GM18907 (cell line): ENCODE measurements around the gene CTAGE15.
A peak's percentile ranks its signal among the peaks of the same experiment; 100 is the strongest.
"Not testable (repeated sequence)": the region's sequence is repeated elsewhere in the genome, so short reads cannot be mapped to it uniquely, and the experiment has no call there.

ENCODE experiments used
- ATAC-seq: cut with Tn5 transposase; IDR thresholded peaks from one replicate; pipeline ENCODE4 v1.9.1; 2021; ENCODE audit warnings: mild to moderate bottlenecking, moderate library complexity; ENCODE audit not compliant: unreplicated experiment

CTAGE15 gene

GRCh38 chr7:143571501-143571900 is at the start of gene CTAGE15:
CTAGE15 (plus strand) TSS chr7:143571801; CDS start chr7:143571818, 17 bp downstream.
- not testable (repeated sequence) for ATAC-seq

- ATAC-seq, result not testable (repeated sequence)
These were observed 49.2 kb upstream of the CTAGE15 start for GRCh38 chr7:143522309-143522916.

DNA sequence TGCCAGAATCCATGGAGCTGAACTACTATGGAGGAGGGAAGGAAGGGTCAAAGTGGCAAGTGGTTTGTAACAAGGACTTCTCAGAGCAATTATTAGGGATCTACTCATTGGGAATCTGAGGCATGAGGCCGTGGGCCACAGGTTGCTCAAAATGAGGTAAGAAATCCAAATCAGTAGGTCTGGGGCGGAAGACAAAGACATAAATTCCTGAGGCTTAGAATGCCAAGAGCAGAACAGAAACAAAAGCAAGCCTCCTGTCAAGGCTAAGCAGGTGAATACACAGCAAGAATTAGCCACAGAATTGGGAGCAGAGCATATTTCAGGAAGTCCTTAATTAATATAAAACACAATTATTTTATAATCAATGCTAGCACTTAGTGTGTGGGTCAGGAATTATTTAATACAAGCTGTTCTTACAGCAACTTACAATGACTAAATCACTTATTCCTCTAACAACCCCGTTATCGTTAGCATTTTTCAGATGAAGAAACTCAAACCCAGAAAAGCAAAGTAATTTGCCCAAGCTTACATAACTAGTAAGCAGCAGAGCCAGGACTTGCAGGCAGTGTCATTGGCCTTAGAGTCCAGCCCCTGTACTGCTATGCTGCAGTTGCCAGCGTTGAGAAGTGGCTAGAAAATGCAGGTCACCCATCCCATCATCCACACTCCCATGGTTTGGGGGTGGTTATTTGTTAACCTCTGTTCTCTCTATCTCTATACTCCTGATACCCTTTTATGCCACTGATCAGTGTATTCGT is 40.3 kb upstream of the CTAGE15 start:
- ATAC-seq, result not testable (repeated sequence)

DNA sequence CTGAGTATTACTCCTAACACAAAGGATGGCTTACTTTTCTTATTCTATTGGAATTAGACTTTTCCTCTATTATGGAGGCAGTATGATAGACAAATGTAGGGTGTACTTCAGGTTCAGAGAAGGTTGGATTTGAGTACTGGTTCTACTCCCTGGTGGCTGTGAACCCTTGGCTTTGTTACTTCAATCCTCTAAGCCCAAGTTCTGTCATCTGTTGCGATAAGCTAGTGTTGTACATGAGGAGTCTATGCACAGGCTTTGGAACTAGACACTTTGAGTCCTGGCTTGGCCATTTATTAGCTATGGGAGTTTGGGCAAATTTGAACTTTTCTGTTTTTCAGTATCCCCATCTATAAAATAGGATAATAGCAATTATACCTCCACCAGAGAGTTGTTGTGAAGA is 39.7 kb upstream of the CTAGE15 start:
- ATAC-seq, result not testable (repeated sequence)

DNA sequence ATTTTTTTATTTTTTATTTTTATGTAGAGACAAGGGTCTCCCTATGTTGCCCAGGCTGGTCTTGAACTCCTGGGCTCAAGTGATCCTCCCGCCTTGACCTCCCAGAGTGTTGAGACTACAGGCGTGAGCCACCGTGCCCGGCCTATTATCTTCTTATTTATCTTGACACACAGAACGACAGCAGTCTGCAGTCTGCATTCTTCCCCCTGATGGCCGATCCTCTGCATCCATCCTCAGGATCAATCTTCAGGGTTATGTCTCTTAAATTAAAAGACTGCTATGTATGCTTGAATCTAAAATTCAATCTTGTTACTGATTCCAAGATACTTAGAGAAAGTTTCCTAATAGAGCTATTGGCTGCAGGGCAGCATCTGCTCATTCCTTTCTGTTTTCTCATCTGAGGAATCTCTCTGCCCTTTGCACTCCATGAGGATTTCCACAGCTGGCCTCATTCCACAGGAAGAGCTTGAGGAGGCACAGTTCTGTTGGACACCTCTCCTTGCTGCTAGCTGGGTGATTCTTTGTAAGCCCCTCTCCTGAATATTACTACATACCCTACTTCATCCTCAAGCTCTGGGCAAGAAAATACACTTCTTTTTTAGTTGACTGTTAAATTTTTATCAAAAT is 38.3 kb upstream of the CTAGE15 start:
- not testable (repeated sequence) for ATAC-seq

DNA sequence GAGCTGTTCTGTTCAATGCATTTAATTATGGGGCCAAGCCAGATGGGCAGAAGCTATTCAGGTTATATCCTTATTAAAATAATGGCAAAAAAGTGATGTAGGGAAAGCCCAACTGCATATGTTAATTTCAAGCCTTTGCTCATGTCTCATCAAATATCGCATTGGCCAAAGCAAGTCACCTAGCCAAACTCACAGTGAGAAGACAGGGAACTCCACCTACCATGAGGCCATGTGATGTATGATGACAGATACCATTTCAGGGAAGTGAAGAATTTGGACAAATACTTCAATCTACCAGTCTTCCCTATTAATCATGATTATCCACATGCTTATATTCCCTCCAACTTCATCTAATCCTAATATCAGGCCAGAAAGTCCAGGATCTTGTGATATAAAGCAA is 35.2 kb upstream of the CTAGE15 start:
- not testable (repeated sequence) for ATAC-seq

DNA sequence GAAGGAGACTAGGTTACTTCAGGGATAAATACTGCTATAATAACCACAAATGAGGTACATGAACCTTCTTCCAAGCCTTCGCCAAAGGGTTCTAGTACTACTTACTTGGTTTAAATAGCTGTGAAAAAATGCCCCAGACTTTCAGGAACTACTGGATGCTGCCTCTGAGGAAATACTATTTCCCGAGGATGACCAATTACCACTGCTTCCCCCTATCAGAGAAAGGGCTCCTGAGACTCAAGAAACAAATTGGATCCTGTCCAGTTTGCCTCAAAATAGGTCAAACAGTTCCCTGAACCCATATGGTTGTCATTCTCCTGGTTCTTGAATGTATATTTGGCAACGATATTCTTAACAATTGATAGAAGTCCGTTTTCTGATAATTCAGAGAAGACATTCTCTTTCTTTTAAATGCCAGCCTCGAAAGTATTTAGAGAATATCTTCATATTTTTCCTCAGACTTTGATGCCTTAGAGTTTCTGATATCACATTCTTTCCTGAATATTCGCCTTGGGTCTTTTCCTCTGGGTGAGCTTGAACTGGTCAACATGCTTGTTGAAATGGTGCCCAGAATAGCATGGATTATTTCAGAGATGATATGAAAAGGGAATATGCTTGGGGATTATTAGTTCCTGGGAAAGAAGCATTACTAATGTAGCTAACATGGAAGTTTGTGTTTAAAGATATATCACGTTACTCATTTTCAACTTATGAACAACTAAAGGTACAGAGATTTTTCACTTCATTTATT is 28.1 kb upstream of the CTAGE15 start:
- ATAC-seq, result not testable (repeated sequence)

GRCh38 chr7:143555968-143556367 is 15.6 kb upstream of the CTAGE15 start:
- ATAC-seq, result not testable (repeated sequence)

- ATAC-seq, result peak; percentile 67
These were observed 8.3 kb upstream of the CTAGE15 start for GRCh38 chr7:143563306-143563705.

DNA sequence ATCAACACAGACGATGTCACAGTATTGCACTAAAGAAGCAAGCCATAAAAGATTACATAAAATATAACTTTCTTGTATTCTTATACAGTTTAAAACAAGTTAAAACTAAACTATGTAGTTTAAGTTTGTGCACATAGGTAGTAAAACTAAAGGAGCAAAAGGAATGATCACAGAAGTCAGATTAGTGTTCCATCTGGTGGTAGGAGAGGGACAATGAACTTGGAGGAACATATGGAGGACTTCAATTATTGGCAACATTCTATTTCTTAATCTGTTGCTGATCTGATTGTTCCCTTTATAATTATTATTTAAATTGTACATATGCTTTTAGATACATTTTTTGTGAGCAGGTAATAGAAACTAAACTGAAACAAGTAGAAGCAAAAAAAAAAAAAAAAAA is 5.6 kb upstream of the CTAGE15 start:
- ATAC-seq, result not testable (repeated sequence)

DNA sequence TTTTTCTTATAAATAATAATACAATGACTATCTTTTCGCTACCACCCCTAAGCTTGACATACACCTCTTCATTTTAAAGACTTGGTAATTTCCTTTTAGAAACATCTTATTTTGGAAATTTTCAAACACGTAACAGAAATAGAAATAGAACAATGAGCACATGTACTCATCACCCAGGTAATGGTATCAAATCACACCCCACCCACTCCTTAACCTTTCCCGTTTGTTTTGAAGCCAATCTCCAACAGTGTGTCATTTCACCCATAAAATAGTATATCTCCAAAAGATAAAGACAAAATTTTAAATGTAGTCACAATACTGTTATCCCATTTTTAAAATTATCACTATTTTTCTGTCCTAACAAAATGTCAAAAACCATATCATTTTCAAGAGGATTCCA is 16.6 kb downstream of the CTAGE15 start:
- ATAC-seq, result not testable (repeated sequence)

DNA sequence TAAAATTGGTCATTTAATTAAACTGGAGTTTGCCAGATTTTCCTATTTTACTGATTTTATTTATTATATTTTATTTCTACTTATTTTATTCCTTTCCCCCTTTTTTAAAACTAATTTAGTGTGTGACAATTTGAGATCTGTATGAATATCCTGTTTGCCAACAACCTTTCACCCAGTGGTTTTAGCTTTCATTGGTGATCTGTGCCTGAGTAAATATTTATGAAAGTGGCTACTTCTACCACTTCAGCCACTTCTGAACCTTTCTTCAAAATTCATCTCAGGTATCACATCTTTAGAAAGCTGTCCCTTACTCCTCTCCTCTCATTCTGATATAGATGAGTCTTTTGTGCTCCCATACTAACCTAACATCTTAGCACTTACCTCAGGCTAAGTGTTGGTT is 18.3 kb downstream of the CTAGE15 start:
- ATAC-seq, result not testable (repeated sequence)

DNA sequence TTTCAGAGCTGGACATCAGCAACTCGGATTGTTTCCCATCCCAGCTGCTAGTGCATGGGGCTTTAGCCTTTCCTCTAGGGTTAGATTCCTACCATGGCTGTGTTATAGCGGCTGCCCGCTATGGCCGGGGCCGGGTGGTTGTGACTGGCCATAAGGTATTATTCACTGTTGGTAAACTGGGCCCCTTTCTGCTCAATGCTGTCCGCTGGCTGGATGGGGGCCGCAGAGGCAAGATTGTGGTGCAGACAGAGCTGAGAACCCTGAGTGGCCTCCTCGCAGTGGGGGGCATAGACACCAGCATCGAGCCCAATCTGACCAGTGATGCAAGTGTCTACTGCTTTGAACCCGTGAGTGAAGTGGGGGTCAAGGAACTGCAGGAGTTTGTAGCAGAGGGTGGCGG is 26.5 kb downstream of the CTAGE15 start:
- ATAC-seq, result not testable (repeated sequence)

- not testable (repeated sequence) for ATAC-seq
These were observed 31.9 kb downstream of the CTAGE15 start for GRCh38 chr7:143603549-143603948.

DNA sequence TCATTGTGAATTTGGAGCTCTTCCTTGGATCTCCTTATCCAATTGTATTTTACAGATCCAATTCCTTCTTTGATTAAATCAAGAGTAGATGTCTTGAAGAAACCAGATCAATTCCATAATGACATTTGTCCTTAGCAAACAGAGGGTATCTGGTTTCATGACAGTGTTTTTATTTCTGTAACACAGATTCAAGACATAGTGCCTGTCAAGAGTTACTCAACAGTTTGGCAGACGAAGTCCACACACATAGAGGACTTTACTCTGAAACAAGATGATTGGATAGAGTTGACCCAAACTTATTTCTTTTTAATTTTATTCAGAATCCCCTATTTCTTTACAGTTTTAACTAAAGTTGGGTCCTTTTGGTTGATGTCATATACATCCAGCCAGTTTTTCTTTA is 34.5 kb downstream of the CTAGE15 start:
- not testable (repeated sequence) for ATAC-seq

GRCh38 chr7:143615545-143615944 is 43.9 kb downstream of the CTAGE15 start:
- ATAC-seq, result not testable (repeated sequence)

DNA sequence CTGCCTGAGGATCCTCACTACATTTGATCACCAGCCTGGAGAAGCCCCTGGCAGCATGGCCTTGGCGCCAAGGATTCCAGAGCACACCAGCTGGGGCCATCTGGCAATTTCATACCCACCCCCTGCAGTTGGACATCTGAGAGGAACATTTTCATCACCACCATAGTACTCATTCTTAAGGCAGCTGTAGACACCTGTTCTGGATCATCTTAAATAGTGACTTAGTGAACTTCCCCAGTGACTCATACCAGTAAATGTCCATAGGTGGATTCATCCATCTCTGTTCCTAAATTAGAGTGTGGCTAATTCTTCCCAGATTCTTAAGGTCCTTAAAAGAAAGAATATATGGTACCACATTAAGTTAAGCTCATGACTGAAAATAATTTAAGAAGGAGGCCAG is 45.6 kb downstream of the CTAGE15 start:
- ATAC-seq, result not testable (repeated sequence)

- peak; percentile 29 for ATAC-seq
These were observed 48.5 kb downstream of the CTAGE15 start for GRCh38 chr7:143620058-143620457.

DNA sequence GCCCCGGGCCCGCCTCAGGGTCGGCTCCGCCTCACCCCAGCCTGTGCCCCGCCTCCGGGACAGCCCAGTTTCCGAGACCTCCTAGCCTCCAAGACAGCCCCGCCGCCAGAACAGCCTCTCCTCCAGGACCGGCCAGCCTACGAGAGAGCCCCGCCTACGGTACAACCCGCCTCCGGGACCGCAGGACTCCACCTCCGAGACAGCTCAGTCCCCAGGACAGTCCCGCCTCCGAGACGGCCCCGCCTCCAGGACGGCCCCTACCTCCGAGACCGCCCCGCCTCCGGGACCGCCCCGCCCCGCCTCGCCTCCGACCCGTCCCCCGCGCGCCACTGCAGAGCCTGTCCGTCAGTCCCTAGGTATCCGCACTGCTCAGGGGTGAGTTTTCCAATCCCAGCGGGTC is 49.0 kb downstream of the CTAGE15 start, which contains the start of gene TCAF2:
Gene TCAF2 (plus strand): TSS at position 329 of the 400 bp plus-strand sequence.
- ATAC-seq, result peak; percentile 88

DNA sequence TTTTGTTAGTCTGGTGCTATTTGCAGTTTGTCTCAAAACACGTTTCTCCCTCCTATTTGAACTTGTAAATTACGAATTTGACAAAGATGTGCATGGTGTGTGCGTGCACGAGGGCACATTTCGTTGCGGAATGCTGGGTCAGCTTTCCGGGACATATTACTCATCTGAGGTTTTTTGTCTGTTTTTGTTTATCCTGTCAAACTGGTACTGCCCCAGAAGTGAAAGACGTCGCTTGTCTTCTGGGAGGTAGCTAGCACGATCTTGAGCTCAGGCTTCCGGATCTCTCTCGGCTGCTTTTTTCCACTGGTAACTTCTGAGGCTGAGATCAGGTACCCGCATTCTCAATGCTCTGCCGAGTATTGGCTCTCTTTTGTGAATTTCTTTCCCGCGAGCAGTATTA is 49.6 kb downstream of the CTAGE15 start:
- peak; percentile 53 for ATAC-seq

GRCh38 chr7:143622130-143622529 is 50.5 kb downstream of the CTAGE15 start:
- peak; percentile 39 for ATAC-seq
